Type B pancreatic cell (in vitro differentiated cells): ENCODE results near the gene PCK1. TPM values are rescaled to one million over a fixed set of nuclear protein-coding genes. Genes with fewer than 3 reads are reported as not detected.

Experiments used
- DNase-seq: peaks from one replicate; pipeline ENCODE4 v3.0.0; 2021; ENCODE audit warnings: mixed read lengths; ENCODE audit not compliant: unreplicated experiment; ENCODE audit errors: extremely low spot score
- H3K27ac Mint-ChIP-seq: 2 replicates; pipeline ENCODE4 v1.8.0; 2021; ENCODE audit warnings: mild to moderate bottlenecking, mixed read lengths
- H3K27me3 Mint-ChIP-seq: 2 replicates; pipeline ENCODE4 v1.8.0; 2021; ENCODE audit warnings: mixed read lengths
- H3K36me3 Mint-ChIP-seq: 2 replicates; pipeline ENCODE4 v1.8.0; 2021; ENCODE audit warnings: mixed read lengths
- H3K4me1 Mint-ChIP-seq: one replicate; pipeline ENCODE4 v1.8.0; 2021; ENCODE audit warnings: mixed read lengths; ENCODE audit not compliant: unreplicated experiment
- H3K4me3 Mint-ChIP-seq: 2 replicates; pipeline ENCODE4 v1.8.0; 2021; ENCODE audit warnings: mild to moderate bottlenecking, mixed read lengths
- H3K9me3 Mint-ChIP-seq: 2 replicates; pipeline ENCODE4 v1.8.0; 2021; ENCODE audit warnings: mixed read lengths
- total RNA-seq: library from RNA; stranded (reverse); gene quantifications from 2 replicates; pipeline ENCODE4 v1.2.1, GENCODE V29; 2021; ENCODE audit warnings: low replicate concordance
- TF ChIP-seq, protein P1 (sequence below): fragments of 200-600 bp; sonication (generic); conservative IDR thresholded peaks from 2 replicates; pipeline ENCODE4 v1.5.0; 2021; ENCODE audit warnings: antibody characterized with exemption, mild to moderate bottlenecking

PCK1 gene
- total RNA-seq, 1 donor from 2014 or later = 2.3 TPM

- Mint-ChIP-seq H3K27ac (no peak overlapping the region), H3K27me3 (peaks cover 8% of the 10 kb centered on the region)
Observed at GRCh38 chr20:57530327-57530981, 30.5 kb upstream of the PCK1 start.

DNA sequence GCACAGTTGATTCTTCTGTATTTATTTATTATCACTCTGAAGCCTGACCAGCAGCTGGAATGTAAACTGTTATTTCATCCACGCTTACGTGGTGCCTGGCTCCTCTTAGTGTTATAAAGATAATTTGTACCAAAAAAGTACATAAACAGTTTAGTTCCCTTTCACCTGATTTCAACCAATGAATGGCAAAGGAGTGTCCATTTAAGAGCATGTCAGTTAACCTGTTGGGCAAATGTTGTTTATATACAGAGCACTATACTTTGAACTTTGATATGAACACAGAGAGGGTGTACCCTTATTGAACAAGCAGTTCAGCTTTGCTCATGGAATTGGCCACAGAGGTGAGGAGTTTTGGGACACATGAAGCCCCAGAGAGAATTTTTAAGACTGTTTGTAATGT, 28.8 kb upstream of the PCK1 start:
- DNase-seq = no peak
- Mint-ChIP-seq H3K4me1 (peaks cover 6% of the 10 kb centered on the region), H3K4me3 (no peak overlapping the region), H3K27ac (no peak overlapping the region), H3K27me3 (peaks cover 24% of the 10 kb centered on the region), H3K36me3 (no peaks in the 10 kb centered on the region), H3K9me3 (peaks cover 14% of the 10 kb centered on the region)
- TF ChIP-seq, protein P1, sequence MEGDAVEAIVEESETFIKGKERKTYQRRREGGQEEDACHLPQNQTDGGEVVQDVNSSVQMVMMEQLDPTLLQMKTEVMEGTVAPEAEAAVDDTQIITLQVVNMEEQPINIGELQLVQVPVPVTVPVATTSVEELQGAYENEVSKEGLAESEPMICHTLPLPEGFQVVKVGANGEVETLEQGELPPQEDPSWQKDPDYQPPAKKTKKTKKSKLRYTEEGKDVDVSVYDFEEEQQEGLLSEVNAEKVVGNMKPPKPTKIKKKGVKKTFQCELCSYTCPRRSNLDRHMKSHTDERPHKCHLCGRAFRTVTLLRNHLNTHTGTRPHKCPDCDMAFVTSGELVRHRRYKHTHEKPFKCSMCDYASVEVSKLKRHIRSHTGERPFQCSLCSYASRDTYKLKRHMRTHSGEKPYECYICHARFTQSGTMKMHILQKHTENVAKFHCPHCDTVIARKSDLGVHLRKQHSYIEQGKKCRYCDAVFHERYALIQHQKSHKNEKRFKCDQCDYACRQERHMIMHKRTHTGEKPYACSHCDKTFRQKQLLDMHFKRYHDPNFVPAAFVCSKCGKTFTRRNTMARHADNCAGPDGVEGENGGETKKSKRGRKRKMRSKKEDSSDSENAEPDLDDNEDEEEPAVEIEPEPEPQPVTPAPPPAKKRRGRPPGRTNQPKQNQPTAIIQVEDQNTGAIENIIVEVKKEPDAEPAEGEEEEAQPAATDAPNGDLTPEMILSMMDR = no peak

More at GRCh38 chr20:57530327-57530981, 30.5 kb upstream of the PCK1 start:
- Mint-ChIP-seq H3K9me3 (peaks cover 4% of the 10 kb centered on the region), H3K36me3 (no peaks in the 10 kb centered on the region), H3K4me3 (no peak overlapping the region), H3K4me1 (peaks cover 6% of the 10 kb centered on the region)
- DNase-seq = no peak
- TF ChIP-seq, protein P1 = no peak

DNA sequence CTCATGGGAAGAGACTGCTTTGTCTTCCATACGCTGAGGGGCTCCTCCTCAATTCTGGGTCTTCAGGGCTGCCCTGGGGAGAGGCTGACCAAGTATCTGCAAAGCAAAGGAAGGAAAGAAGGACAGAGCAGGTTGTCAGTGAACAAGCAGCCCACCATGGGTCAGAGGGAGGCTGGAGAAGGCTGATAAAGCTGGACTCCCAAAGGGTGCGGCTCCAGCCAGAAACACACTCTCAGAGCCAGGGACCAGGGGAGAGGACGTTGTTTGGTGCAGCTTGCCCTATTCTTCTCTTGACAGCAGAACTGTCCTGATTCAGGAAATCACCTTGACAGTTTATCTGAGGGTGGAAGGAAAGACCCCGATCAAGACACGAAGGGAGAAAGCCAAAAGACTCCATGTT, 25.6 kb upstream of the PCK1 start:
- Mint-ChIP-seq H3K27ac (no peak overlapping the region), H3K4me1 (peaks cover 7% of the 10 kb centered on the region), H3K27me3 (peaks cover 37% of the 10 kb centered on the region), H3K9me3 (peaks cover 17% of the 10 kb centered on the region), H3K36me3 (no peaks in the 10 kb centered on the region), H3K4me3 (no peak overlapping the region)
- TF ChIP-seq, protein P1 = no peak
- DNase-seq = no peak

DNA sequence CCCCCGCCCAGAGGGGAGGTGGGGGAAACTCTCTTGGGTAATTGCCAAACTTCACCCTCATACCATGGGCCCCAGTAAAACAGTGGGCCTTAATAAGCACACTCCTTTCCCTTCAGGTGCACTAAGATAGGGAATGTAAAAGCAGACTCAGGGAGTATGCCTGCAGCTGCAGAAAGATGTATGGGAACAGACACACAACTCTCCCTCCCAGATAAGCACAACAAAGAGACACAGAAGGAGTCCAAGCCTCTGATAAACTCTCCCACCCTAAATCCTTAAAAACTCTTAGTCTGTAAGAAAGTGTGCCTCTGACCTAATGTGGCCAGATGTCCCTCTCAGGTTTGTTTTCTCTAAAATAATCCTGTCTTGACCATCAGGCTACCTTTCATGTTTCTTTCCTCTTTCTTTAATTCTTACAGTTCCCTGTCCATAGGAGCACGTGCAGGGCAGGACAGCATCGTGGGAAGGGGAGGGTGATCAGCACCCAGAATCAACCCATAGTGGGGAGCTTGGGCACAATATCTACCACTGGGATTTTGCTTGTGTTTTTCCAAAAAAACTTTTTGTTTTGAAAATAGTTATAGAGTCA, 24.7 kb upstream of the PCK1 start:
- TF ChIP-seq, protein P1 = no peak
- Mint-ChIP-seq H3K9me3 (peaks cover 17% of the 10 kb centered on the region), H3K36me3 (no peaks in the 10 kb centered on the region), H3K27me3 (peaks cover 39% of the 10 kb centered on the region), H3K27ac (no peak overlapping the region), H3K4me1 (peaks cover 16% of the 10 kb centered on the region), H3K4me3 (no peak overlapping the region)
- no peak for DNase-seq

- H3K4me1 Mint-ChIP-seq = peaks cover 16% of the 10 kb centered on the region
- TF ChIP-seq, protein P1 = no peak
- H3K27me3 Mint-ChIP-seq = peaks cover 40% of the 10 kb centered on the region
- peaks cover 17% of the 10 kb centered on the region for H3K9me3 Mint-ChIP-seq
- no peak for DNase-seq
- H3K36me3 Mint-ChIP-seq = no peaks in the 10 kb centered on the region
- no peak overlapping the region for H3K27ac Mint-ChIP-seq
- H3K4me3 Mint-ChIP-seq = no peak overlapping the region
Observed at GRCh38 chr20:57536771-57537724, 23.9 kb upstream of the PCK1 start.
